Measurements from ENCODE around the gene PLXDC1.

- TF ChIP-seq TCF4 (CRISPR knock-in tag; IDR thresholded peaks at IDR 0.05; ENCODE audit: borderline replicate concordance) (no peak), GLIS3 (CRISPR knock-in tag; IDR thresholded peaks at IDR 0.05) (no peak), ZNF8 (CRISPR knock-in tag; IDR thresholded peaks at IDR 0.05) (no peak), PPARA (CRISPR knock-in tag; IDR thresholded peaks at IDR 0.05; ENCODE audit: borderline replicate concordance) (no peak)
These were observed 665 bp downstream of the PLXDC1 start for GRCh38 chr17:39150795-39151149.

Data from SK-N-SH treated with all-trans-retinoic acid at 6 μM for 48 hours (cell line).